Ovary (tissue), 3 donors: Measurements from ENCODE around the gene TXNRD3.

Experiments
- EP300 ChIP-seq: sonication (generic); formaldehyde crosslinking; IDR thresholded peaks from one replicate; pipeline ENCODE4 v1.6.1; 2017; ENCODE audit warnings: antibody characterized with exemption
- POLR2A ChIP-seq: fragments of 450-650 bp; IDR thresholded peaks from one replicate; pipeline ENCODE4 v1.6.1; 2017; ENCODE audit warnings: antibody characterized with exemption, mild to moderate bottlenecking, moderate library complexity
- TF ChIP-seq, protein P1 (sequence below), 3 donors: fragments of 450-650 bp in 2 of 3; fragments of 200-600 bp in 1 of 3; IDR thresholded peaks; one replicate each; pipeline versions ENCODE4 v1.5.1 to v1.8.0; 2016 to 2022; ENCODE audit warnings: antibody characterized with exemption in 3 of 3, mild to moderate bottlenecking in 1 of 3
- donor health status: DM: no; HTN: no; CAD: no.

DNA sequence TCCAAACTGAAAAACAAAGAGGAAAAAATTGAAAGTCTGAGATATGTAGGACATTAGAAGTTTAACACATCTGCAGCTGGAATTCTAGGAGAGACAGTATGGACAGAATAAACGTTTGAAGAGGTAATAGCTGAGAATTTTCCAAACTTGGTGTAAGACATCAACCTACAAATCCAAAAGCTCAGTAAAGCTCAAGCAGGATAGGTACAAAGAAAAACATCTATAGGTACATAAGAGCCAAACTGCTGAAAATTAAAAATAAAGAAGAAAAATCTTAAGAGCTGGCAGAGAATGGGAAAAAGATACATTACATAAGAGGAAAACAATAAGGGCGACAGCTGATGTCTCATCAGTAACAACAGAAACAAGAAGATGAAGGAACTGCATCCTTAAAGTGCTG, 73.4 kb downstream of the TXNRD3 start:
- TF ChIP-seq, protein P1, sequence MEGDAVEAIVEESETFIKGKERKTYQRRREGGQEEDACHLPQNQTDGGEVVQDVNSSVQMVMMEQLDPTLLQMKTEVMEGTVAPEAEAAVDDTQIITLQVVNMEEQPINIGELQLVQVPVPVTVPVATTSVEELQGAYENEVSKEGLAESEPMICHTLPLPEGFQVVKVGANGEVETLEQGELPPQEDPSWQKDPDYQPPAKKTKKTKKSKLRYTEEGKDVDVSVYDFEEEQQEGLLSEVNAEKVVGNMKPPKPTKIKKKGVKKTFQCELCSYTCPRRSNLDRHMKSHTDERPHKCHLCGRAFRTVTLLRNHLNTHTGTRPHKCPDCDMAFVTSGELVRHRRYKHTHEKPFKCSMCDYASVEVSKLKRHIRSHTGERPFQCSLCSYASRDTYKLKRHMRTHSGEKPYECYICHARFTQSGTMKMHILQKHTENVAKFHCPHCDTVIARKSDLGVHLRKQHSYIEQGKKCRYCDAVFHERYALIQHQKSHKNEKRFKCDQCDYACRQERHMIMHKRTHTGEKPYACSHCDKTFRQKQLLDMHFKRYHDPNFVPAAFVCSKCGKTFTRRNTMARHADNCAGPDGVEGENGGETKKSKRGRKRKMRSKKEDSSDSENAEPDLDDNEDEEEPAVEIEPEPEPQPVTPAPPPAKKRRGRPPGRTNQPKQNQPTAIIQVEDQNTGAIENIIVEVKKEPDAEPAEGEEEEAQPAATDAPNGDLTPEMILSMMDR (IDR thresholded peaks at IDR 0.05): no peak
- TF ChIP-seq POLR2A: no peak
- no peak for TF ChIP-seq EP300
